Measurements from ENCODE around the gene TLL1.

DNA sequence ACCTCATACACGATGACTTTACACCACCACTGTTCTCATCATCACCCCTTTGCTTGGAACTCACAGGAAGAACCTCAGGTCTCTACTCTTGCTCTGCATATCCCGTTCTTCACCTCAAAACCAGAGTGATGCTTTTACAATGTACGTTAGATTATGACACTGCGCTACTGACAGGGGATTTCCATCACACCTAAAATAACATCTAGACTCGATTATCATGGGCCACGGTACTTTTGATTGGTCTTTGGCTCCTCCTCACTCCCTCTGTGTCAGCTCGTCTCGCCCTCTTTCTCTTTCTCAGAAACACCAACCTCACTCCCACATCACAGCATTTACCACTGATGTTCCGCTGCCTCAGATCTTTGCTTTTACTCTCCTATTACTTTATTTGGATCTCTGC lies 172.4 kb downstream of the TLL1 start:
- TF ChIP-seq POLR2A (IDR thresholded peaks at IDR 0.05) (no peak), CTCF (IDR thresholded peaks at IDR 0.05) (no peak)
